ENCODE data around the gene ELFN2.

DNA sequence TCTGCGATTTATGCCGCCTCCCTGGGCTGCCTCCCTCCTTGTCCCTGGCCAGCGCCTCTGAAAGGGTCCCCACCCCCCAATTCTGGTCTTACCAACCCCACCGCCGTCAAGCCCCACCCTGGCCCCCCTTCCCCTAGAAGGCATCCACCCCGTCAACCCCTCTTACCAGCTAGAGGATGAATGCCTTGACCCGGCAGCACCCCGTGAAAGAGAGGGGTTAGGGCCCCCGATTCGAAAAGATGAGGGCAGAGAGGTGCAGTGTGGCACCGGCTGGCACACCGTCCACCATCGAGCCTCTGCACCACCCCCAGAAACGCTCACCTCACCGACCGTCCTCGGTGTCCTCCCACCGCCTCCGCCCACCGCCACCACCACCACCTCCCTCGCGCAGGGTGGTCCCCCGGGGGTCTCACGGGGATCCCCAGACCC is 559 bp downstream of the ELFN2 start:
- TF ChIP-seq POLR2A (IDR thresholded peaks at IDR 0.05; ENCODE audit: low read length) (no peak), TFCP2L1 (CRISPR knock-in tag; IDR thresholded peaks at IDR 0.05) (no peak), HOXB13 (CRISPR knock-in tag; IDR thresholded peaks at IDR 0.05; ENCODE audit: low read depth) (no peak), CTCF (IDR thresholded peaks at IDR 0.05) (no peak)

Measured in A549 (cell line).